HUES6 (cell line): ENCODE measurements around the gene PAQR8.

Experiments
- H3K27ac ChIP-seq: 2 replicates; pipeline ENCODE4 v1.7.0; 2013; ENCODE audit warnings: low read depth, mild to moderate bottlenecking, low read length, inconsistent platforms
- H3K27me3 ChIP-seq: 2 replicates; pipeline ENCODE4 v1.6.1; 2013; ENCODE audit warnings: low read length; ENCODE audit not compliant: control insufficient read depth, insufficient read depth
- H3K36me3 ChIP-seq: 2 replicates; pipeline ENCODE4 v1.6.1; 2013; ENCODE audit warnings: low read length; ENCODE audit not compliant: control insufficient read depth, insufficient read depth
- H3K4me1 ChIP-seq: 2 replicates; pipeline ENCODE4 v1.6.1; 2013; ENCODE audit warnings: low read length; ENCODE audit not compliant: control insufficient read depth, insufficient read depth
- H3K4me3 ChIP-seq: 2 replicates; pipeline ENCODE4 v1.5.1; 2013; ENCODE audit warnings: low read depth, low read length
- H3K9ac ChIP-seq: one replicate; pipeline ENCODE4 v1.6.1; 2013; ENCODE audit warnings: mild to moderate bottlenecking, low read length
- H3K9me3 ChIP-seq: 2 replicates; pipeline ENCODE4 v1.6.1; 2013; ENCODE audit warnings: low read depth, low read length; ENCODE audit not compliant: control insufficient read depth, insufficient read depth

The PAQR8 gene

GRCh38 chr6:52361945-52362442, at the start of gene PAQR8:
Gene PAQR8, plus strand, starts transcription at chr6:52362151. Its CDS starts 41,063 bp downstream, at chr6:52403214.
- no peak within 1 kb of the TSS; the same call in 1 of the 2 replicates for H3K27ac ChIP-seq
- peaks cover 20% of the 10 kb centered on the region for H3K27me3 ChIP-seq
- H3K36me3 ChIP-seq, result no peaks in the 10 kb centered on the region
- H3K9ac ChIP-seq, result peak within 1 kb of the TSS; percentile 80
- no peaks in the 10 kb centered on the region for H3K9me3 ChIP-seq
- peak within 1 kb of the TSS; percentile 73 for H3K4me3 ChIP-seq
- H3K4me1 ChIP-seq, result peaks cover 23% of the 10 kb centered on the region

- no peak overlapping the region for H3K27ac ChIP-seq
Observed at GRCh38 chr6:52312461-52312860, 49.5 kb upstream of the PAQR8 start.

GRCh38 chr6:52314752-52315151, 47.2 kb upstream of the PAQR8 start:
- Histone ChIP-seq H3K27me3 (no peaks in the 10 kb centered on the region), H3K27ac (no peak overlapping the region)

More at GRCh38 chr6:52312461-52312860, 49.5 kb upstream of the PAQR8 start:
- no peak overlapping the region for H3K4me3 ChIP-seq
- no peaks in the 10 kb centered on the region for H3K27me3 ChIP-seq
- H3K4me1 ChIP-seq, result 0 out of 2 replicates have a peak, but pooled peaks cover 6% of the 10 kb centered on the region
- no peak overlapping the region for H3K9ac ChIP-seq
- no peaks in the 10 kb centered on the region for H3K36me3 ChIP-seq
- H3K9me3 ChIP-seq, result no peaks in the 10 kb centered on the region

GRCh38 chr6:52317211-52317610, 44.7 kb upstream of the PAQR8 start:
- H3K36me3 ChIP-seq, result no peaks in the 10 kb centered on the region
- H3K4me3 ChIP-seq, result no peak overlapping the region
- no peak overlapping the region for H3K27ac ChIP-seq
- no peaks in the 10 kb centered on the region for H3K27me3 ChIP-seq
- H3K9me3 ChIP-seq, result no peaks in the 10 kb centered on the region
- H3K4me1 ChIP-seq, result peaks cover 7% of the 10 kb centered on the region; the same call in 1 of the 2 replicates
- H3K9ac ChIP-seq, result no peak overlapping the region

More at GRCh38 chr6:52314752-52315151, 47.2 kb upstream of the PAQR8 start:
- Histone ChIP-seq H3K9me3 (no peaks in the 10 kb centered on the region), H3K4me3 (no peak overlapping the region), H3K36me3 (no peaks in the 10 kb centered on the region), H3K9ac (no peak overlapping the region), H3K4me1 (peaks cover 9% of the 10 kb centered on the region; the same call in 1 of the 2 replicates)

- Histone ChIP-seq H3K4me1 (peaks cover 3% of the 10 kb centered on the region; the same call in 1 of the 2 replicates), H3K9ac (no peak overlapping the region), H3K9me3 (no peaks in the 10 kb centered on the region), H3K36me3 (no peaks in the 10 kb centered on the region), H3K4me3 (no peak overlapping the region), H3K27ac (no peak overlapping the region), H3K27me3 (no peaks in the 10 kb centered on the region)
Observed at GRCh38 chr6:52317841-52318581, 43.9 kb upstream of the PAQR8 start.

- Histone ChIP-seq H3K27ac (no peak overlapping the region), H3K9me3 (no peaks in the 10 kb centered on the region), H3K27me3 (no peaks in the 10 kb centered on the region), H3K9ac (no peak overlapping the region), H3K4me3 (no peak overlapping the region), H3K4me1 (peaks cover 31% of the 10 kb centered on the region), H3K36me3 (no peaks in the 10 kb centered on the region)
Observed at GRCh38 chr6:52324189-52324588, 37.8 kb upstream of the PAQR8 start.

GRCh38 chr6:52325695-52326471, 36.1 kb upstream of the PAQR8 start:
- Histone ChIP-seq H3K27me3 (no peaks in the 10 kb centered on the region), H3K4me1 (peaks cover 38% of the 10 kb centered on the region), H3K9ac (peak overlapping the region; percentile 57), H3K4me3 (peak overlapping the region; percentile 31), H3K27ac (peak overlapping the region; percentile 72), H3K9me3 (no peaks in the 10 kb centered on the region), H3K36me3 (no peaks in the 10 kb centered on the region)

GRCh38 chr6:52326540-52327364, 35.2 kb upstream of the PAQR8 start:
- Histone ChIP-seq H3K4me1 (peaks cover 39% of the 10 kb centered on the region), H3K27me3 (no peaks in the 10 kb centered on the region), H3K4me3 (peak overlapping the region; percentile 31), H3K36me3 (no peaks in the 10 kb centered on the region), H3K9ac (peak overlapping the region; percentile 57), H3K9me3 (no peaks in the 10 kb centered on the region), H3K27ac (peak overlapping the region; percentile 72)

- Histone ChIP-seq H3K27ac (no peak overlapping the region), H3K27me3 (no peaks in the 10 kb centered on the region), H3K9ac (no peak overlapping the region), H3K36me3 (no peaks in the 10 kb centered on the region), H3K9me3 (no peaks in the 10 kb centered on the region), H3K4me1 (peaks cover 45% of the 10 kb centered on the region), H3K4me3 (no peak overlapping the region)
Observed at GRCh38 chr6:52328303-52328662, 33.7 kb upstream of the PAQR8 start.

GRCh38 chr6:52328729-52329128, 33.2 kb upstream of the PAQR8 start:
- no peaks in the 10 kb centered on the region for H3K9me3 ChIP-seq
- no peaks in the 10 kb centered on the region for H3K36me3 ChIP-seq
- peaks cover 45% of the 10 kb centered on the region for H3K4me1 ChIP-seq
- no peak overlapping the region for H3K27ac ChIP-seq
- H3K4me3 ChIP-seq, result no peak overlapping the region
- no peak overlapping the region for H3K9ac ChIP-seq
- H3K27me3 ChIP-seq, result no peaks in the 10 kb centered on the region
